ENCODE results near the gene WASF1.
"Not testable (repeated sequence)": the region's sequence is repeated elsewhere in the genome, so short reads cannot be mapped to it uniquely, and the experiment has no call there.

Gene WASF1

GRCh38 chr6:110089323-110089722 is 90.1 kb downstream of the WASF1 start:
- in situ Hi-C loops (cut with MboI; ENCODE audit: low sequenced_read_pairs, unreplicated experiment) = no loop called here
- no peak for DNase-seq (ENCODE audit: low spot score)
- TF ChIP-seq CTCF (IDR thresholded peaks at IDR 0.05; ENCODE audit: borderline replicate concordance, control extremely low read depth, extremely low read depth, insufficient read depth, missing control alignments) = no peak

DNA sequence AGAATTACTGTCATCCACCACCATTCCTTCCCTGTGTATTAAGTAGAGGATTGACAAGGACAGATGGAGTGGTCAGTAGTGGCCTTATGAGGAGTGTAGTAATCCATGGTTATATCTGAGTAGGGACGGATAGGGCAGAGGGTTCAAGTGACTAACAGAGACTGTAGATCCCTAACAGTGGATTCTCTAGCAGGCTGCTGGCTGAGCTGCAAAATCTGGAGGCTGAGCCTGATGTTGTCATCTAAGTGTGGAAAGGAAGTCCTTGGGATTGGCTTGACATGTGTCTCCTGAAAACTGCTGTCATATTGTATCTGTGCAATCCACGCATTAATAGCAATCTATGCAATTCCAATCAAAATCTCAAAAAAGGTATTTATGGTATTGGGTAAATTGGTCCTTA is 94.2 kb downstream of the WASF1 start:
- in situ Hi-C loops (cut with MboI; ENCODE audit: low sequenced_read_pairs, unreplicated experiment) = no loop called here
- no peak for TF ChIP-seq CTCF (IDR thresholded peaks at IDR 0.05; ENCODE audit: borderline replicate concordance, control extremely low read depth, extremely low read depth, insufficient read depth, missing control alignments)
- no peak for DNase-seq (ENCODE audit: low spot score)

DNA sequence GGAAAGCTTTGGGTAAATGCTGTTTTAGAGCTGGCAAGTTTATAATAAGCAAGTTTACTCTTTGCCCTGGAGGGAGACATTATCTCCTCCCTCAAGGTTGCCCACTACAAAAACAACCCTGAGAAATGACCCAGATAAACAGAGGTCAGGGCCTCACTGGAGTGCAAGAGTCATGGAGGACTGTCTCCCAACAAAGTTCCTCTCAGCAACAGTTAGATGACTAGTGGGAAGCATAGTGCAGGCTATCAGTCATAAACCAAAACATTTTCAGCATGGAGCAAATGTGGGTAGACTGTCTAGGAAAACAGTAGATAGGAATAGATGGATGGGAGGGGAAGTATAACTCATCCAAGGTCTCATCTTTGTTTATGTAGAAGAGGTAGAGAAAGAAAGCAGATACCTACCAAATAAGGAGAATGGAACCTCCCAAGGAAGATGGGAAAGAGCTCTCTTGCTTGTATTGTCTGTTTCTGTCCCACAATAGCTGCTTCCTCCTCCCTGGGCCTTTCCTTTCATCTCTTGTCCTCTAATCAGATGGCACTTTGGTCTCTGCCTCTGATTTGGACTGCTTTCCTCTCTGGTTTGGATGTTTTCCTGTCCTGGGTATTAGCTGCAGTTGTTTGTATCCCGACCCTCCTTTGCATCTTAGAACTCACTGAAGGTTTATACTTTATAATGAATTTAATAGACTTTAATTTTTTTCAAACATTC is 95.4 kb downstream of the WASF1 start:
- no peak for DNase-seq (ENCODE audit: low spot score)
- TF ChIP-seq CTCF (IDR thresholded peaks at IDR 0.05; ENCODE audit: borderline replicate concordance, control extremely low read depth, extremely low read depth, insufficient read depth, missing control alignments) = no peak
- in situ Hi-C loops (cut with MboI; ENCODE audit: low sequenced_read_pairs, unreplicated experiment) = no loop called here

DNA sequence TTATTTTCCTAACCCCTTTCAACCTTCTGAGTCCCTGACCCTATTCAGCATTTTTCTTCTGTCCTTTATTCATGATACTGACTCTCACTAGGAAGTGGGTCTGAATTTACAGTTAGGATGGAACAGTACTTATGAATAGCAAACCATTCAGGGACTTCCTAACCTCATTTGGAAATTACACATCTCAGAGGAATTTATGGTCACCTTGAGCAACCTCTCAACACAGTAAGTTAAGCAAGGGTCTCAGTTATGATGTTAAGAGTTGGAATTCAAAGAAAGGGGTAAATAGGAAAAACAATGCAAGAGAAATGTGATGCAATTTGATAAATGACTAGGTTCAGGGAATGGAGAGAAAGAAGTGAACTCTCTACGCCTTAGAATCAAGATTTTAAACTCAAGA is 104.1 kb downstream of the WASF1 start:
- DNase-seq (ENCODE audit: low spot score) = no peak
- in situ Hi-C loops (cut with MboI; ENCODE audit: low sequenced_read_pairs, unreplicated experiment) = no loop called here
- no peak for TF ChIP-seq CTCF (IDR thresholded peaks at IDR 0.05; ENCODE audit: borderline replicate concordance, control extremely low read depth, extremely low read depth, insufficient read depth, missing control alignments)

- in situ Hi-C loops (cut with MboI; ENCODE audit: low sequenced_read_pairs, unreplicated experiment); DNase-seq (ENCODE audit: low spot score): not testable (repeated sequence)
Measured at GRCh38 chr6:110073474-110073873, 106.0 kb downstream of the WASF1 start.

GRCh38 chr6:110068592-110068967 is 110.9 kb downstream of the WASF1 start:
- no peak for TF ChIP-seq CTCF (IDR thresholded peaks at IDR 0.05; ENCODE audit: borderline replicate concordance, control extremely low read depth, extremely low read depth, insufficient read depth, missing control alignments)
- DNase-seq (ENCODE audit: low spot score) = no peak
- in situ Hi-C loops (cut with MboI; ENCODE audit: low sequenced_read_pairs, unreplicated experiment) = no loop called here

DNA sequence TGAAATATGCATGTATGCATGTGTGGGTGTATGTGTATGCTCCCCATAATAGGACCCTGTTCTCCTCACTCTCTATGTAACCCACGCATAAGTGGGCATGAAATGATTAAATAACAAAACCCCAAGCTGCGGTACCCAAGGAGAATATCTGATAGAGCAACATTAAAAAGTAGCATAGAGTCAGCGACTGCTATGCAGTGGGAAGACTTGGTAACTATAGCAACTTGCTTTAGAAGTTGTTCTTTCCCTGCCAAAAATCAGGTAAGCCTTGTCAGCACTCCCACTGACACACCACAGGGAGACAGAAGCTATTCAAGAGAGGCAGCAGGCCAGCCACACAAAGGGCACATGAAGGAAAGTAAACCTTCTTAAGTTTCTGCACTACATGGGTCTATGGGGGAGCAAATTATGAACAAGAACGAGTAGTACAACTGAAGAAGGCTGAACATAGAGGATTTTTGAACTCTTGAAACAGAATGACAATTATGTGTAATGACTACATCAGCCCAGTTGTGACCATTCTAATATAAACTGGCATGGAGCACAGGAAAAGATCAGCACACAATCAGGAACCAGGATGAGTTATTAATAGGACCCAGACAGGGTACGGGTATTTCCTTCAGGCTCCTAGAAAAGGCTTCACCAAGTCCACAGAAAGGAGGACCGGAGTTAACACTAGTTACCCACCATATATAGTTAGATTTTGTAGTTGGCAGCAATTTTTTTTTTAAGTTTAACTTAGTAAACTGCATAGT is 111.5 kb downstream of the WASF1 start:
- TF ChIP-seq CTCF (IDR thresholded peaks at IDR 0.05; ENCODE audit: borderline replicate concordance, control extremely low read depth, extremely low read depth, insufficient read depth, missing control alignments) = no peak
- DNase-seq (ENCODE audit: low spot score) = no peak
- in situ Hi-C loops (cut with MboI; ENCODE audit: low sequenced_read_pairs, unreplicated experiment) = no loop called here
